ENCODE measurements around the gene ARIH2. TPM values are rescaled to one million over a fixed set of nuclear protein-coding genes. Genes with fewer than 3 reads are reported as not detected.

Gene ARIH2
- total and polyA plus RNA-seq, 2 experiments from 2014 or later, result 78.1 to 116 TPM

DNA sequence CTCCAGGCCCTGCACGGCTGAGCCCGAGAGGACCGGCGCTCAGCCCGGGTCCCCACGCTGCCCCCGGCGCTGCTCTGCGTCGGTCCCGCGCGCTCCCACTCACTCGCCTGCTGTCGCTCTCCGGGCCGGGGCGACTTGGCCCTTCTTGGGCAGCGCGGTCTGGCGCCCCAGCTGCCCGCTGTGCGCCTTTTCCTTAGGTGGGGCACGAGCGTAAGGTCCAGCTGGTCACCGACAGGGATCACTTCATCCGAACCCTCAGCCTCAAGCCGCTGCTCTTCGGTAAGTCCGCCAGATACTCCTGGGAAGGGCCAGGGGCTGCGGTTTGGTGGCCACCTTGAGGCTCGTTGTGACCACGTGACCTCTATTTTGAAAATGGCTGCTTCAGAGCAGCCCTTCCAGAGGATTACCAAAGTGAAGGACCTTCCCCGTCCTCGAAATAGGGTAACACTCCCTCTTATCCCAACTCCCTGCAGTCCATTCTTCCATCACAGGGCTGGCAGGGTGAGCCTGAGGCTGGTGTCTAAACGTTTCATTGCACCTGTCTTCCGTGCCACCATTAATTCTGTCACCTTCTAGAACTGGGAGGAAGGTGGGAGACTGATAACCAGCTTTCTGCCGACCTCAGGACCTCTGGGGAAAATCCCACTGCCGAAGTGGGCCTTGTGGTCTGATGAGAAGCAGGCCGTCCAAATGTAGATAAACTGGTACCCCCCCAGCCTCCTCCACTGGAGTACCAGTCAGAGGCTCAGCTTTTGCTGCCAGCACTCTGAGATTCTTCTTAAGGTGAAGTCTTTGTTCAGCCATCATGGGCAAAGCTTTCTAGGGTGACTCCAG lies 72.2 kb downstream of the ARIH2 start:
- Histone ChIP-seq H3K4me1 (ENCODE audit: low read depth) (peaks cover 11% of the 10 kb centered on the region), H3K27me3 (no peaks in the 10 kb centered on the region), H3K27ac (peak overlapping the region; percentile 86), H3K4me3 (peak overlapping the region; percentile 46), H3K36me3 (no peaks in the 10 kb centered on the region), H3K9me3 (ENCODE audit: low read depth) (no peaks in the 10 kb centered on the region)
- TF ChIP-seq, protein P1, sequence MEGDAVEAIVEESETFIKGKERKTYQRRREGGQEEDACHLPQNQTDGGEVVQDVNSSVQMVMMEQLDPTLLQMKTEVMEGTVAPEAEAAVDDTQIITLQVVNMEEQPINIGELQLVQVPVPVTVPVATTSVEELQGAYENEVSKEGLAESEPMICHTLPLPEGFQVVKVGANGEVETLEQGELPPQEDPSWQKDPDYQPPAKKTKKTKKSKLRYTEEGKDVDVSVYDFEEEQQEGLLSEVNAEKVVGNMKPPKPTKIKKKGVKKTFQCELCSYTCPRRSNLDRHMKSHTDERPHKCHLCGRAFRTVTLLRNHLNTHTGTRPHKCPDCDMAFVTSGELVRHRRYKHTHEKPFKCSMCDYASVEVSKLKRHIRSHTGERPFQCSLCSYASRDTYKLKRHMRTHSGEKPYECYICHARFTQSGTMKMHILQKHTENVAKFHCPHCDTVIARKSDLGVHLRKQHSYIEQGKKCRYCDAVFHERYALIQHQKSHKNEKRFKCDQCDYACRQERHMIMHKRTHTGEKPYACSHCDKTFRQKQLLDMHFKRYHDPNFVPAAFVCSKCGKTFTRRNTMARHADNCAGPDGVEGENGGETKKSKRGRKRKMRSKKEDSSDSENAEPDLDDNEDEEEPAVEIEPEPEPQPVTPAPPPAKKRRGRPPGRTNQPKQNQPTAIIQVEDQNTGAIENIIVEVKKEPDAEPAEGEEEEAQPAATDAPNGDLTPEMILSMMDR (IDR thresholded peaks at IDR 0.05; ENCODE audit: low read depth, low read length), result no peak
- peak; percentile 25 to 35 for DNase-seq (ENCODE audit: low read depth in 1 of 2, low spot score in 1 of 2)

DNA sequence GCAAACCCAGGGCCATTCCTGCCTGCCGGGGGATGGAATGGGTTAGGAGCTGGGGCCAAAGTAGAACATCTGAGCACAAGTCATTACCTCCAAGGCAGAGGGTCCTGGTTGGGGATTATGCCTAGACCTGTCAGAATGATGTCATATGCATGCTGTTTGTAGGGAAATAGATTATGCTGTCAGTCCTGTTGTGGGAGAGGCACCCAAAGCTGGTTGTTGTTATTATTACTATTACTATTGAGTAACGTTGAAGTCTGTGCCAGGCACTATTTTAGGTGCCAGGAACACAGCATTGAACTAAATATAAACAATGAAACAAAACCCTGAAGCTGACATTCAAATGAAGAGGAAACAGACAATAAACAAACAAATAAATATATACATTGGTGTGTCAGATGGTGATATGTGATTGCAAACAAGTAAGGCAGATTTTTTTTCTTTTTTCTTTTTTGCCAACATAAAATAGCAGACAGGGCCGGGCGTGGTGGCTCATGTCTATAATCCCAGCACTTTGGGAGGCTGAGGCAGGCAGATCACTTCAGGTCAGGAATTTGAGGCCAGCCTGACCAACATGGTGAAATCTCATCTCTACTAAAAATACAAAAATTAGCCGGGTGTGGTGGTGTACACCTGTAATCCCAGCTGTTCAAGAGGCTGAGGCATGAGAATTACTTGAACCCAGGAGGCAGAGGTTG lies 73.4 kb downstream of the ARIH2 start:
- Histone ChIP-seq H3K9me3 (ENCODE audit: low read depth) (no peaks in the 10 kb centered on the region), H3K4me3 (no peak overlapping the region), H3K27ac (no peak overlapping the region), H3K27me3 (no peaks in the 10 kb centered on the region), H3K36me3 (peaks cover 3% of the 10 kb centered on the region), H3K4me1 (ENCODE audit: low read depth) (peaks cover 11% of the 10 kb centered on the region)
- DNase-seq (ENCODE audit: low read depth in 1 of 2, low spot score in 1 of 2), result no peak
- TF ChIP-seq, protein P1 (IDR thresholded peaks at IDR 0.05; ENCODE audit: low read depth, low read length), result no peak

DNA sequence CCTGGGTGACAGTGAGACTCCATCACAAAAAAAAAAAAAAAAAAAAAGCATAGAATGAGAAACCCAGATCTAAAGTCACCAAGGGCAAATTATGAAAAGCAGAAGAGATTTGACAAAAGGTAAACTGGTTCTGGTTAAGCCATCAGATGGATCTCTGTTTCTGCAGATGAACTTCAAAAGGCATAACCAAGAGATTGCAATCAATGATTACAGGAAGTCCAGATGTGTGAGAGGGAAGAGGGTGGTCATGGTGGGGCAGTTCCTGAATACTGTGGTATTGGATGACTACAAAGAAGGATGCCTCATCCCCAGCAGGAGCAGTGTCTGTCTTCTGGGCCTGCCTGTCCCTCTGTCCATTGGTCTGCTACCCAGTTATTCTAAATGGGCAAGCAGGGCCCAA lies 75.2 kb downstream of the ARIH2 start:
- peaks cover 10% of the 10 kb centered on the region for H3K4me1 ChIP-seq (ENCODE audit: low read depth)
- DNase-seq (ENCODE audit: low read depth in 1 of 2, low spot score in 1 of 2), result no peak
- no peak overlapping the region for H3K4me3 ChIP-seq
- H3K27me3 ChIP-seq, result no peaks in the 10 kb centered on the region
- TF ChIP-seq, protein P1 (IDR thresholded peaks at IDR 0.05; ENCODE audit: low read depth, low read length), result no peak
- no peaks in the 10 kb centered on the region for H3K9me3 ChIP-seq (ENCODE audit: low read depth)
- no peak overlapping the region for H3K27ac ChIP-seq
- H3K36me3 ChIP-seq, result peaks cover 3% of the 10 kb centered on the region

DNA sequence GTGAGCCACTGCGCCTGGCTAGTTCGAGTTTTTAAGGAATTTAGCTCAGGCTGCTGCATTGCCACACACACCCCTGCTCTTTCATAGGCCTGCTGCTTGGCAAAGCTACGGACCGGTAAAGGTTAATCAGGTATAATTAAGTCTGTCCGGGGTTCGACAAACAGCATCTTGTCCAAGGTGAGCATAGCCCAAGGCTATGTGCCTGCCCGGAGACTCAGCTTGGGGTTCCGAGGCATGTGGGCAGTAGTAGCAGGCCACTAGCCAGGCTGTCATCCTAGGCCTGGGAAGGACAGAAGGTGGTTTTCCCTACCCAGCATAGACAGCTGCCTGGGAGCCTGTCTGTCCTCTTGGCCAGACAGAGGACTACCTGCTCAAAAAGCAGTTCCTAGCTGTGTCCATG lies 78.0 kb downstream of the ARIH2 start:
- DNase-seq (ENCODE audit: low read depth in 1 of 2, low spot score in 1 of 2), result no peak
- no peaks in the 10 kb centered on the region for H3K9me3 ChIP-seq (ENCODE audit: low read depth)
- TF ChIP-seq, protein P1 (IDR thresholded peaks at IDR 0.05; ENCODE audit: low read depth, low read length), result no peak
- H3K4me1 ChIP-seq (ENCODE audit: low read depth), result no peaks in the 10 kb centered on the region
- H3K27me3 ChIP-seq, result no peaks in the 10 kb centered on the region
- no peak overlapping the region for H3K27ac ChIP-seq
- H3K4me3 ChIP-seq, result no peak overlapping the region
- peaks cover 3% of the 10 kb centered on the region for H3K36me3 ChIP-seq

DNA sequence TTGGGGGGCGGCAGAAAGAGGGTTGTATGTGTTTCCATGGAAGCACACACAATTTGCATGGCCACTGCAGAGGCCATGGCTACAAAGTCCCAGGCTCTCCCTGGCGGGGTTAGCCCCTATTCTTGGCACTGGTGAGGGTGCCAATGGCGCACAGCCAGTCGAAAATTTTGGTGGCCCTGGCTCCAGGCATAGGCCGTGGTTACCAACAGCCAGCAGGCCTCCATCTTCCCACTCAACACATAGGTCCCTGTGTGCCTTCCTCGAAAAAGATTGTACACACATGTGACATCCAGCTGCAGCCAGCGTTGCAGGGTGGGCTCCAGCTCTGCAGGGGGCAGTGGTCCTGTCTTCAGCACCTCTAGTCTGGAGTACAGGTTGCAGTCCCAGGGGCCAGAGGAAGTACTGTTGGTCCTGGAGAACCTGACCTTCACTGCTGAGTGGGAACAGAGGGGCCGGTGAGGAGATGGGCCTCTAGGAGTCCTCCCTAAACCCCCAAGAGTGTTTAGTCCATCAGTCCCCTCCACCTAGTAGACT lies 78.5 kb downstream of the ARIH2 start:
- Histone ChIP-seq H3K27me3 (no peaks in the 10 kb centered on the region), H3K27ac (no peak overlapping the region), H3K4me1 (ENCODE audit: low read depth) (no peaks in the 10 kb centered on the region), H3K36me3 (peaks cover 3% of the 10 kb centered on the region), H3K9me3 (ENCODE audit: low read depth) (no peaks in the 10 kb centered on the region), H3K4me3 (no peak overlapping the region)
- no peak for DNase-seq (ENCODE audit: low read depth in 1 of 2, low spot score in 1 of 2)
- TF ChIP-seq, protein P1 (IDR thresholded peaks at IDR 0.05; ENCODE audit: low read depth, low read length), result no peak
